ENCODE results near the gene ARHGAP32. TPM values are rescaled to one million over a fixed set of nuclear protein-coding genes. Genes with fewer than 3 reads are reported as not detected.

ARHGAP32 gene
- total RNA-seq, 1 experiment from 2014 or later = 54.0 TPM

DNA sequence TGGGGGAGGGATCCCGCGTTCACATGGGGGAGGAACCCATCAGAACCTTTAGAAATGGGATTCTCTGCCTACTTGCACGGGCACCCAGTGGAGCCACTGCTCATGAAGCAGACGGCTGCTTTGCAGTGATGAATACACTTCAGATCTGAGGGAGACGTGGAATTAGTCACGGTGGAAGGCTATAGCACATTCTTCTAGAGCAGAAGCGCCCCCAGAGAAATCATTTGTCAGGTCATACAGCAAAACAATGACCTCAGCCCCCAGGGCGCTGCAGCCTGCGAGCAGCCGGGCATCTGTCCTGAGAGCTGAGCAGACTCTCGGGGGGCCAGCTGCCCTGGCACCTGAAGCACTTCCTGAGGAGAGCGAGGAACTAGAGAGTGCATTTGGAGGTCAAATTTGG lies 262.1 kb downstream of the ARHGAP32 start:
- TF ChIP-seq, protein P1, sequence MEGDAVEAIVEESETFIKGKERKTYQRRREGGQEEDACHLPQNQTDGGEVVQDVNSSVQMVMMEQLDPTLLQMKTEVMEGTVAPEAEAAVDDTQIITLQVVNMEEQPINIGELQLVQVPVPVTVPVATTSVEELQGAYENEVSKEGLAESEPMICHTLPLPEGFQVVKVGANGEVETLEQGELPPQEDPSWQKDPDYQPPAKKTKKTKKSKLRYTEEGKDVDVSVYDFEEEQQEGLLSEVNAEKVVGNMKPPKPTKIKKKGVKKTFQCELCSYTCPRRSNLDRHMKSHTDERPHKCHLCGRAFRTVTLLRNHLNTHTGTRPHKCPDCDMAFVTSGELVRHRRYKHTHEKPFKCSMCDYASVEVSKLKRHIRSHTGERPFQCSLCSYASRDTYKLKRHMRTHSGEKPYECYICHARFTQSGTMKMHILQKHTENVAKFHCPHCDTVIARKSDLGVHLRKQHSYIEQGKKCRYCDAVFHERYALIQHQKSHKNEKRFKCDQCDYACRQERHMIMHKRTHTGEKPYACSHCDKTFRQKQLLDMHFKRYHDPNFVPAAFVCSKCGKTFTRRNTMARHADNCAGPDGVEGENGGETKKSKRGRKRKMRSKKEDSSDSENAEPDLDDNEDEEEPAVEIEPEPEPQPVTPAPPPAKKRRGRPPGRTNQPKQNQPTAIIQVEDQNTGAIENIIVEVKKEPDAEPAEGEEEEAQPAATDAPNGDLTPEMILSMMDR (IDR thresholded peaks at IDR 0.05; ENCODE audit: insufficient read depth in 1 of 2, low read depth in 1 of 2, low read length in 1 of 2, severe bottlenecking in 1 of 2, unreplicated experiment in 1 of 2) = no peak
- Mint-ChIP-seq H3K4me1 (ENCODE audit: low read depth, unreplicated experiment) (no peaks in the 10 kb centered on the region), H3K9me3 (ENCODE audit: unreplicated experiment) (no peaks in the 10 kb centered on the region), H3K36me3 (ENCODE audit: insufficient read depth, unreplicated experiment) (no peaks in the 10 kb centered on the region), H3K27me3 (ENCODE audit: insufficient read depth, unreplicated experiment) (peaks cover 22% of the 10 kb centered on the region), H3K27ac (ENCODE audit: unreplicated experiment) (no peak overlapping the region), H3K4me3 (ENCODE audit: unreplicated experiment) (no peak overlapping the region)
- Histone ChIP-seq H3K4me3 (ENCODE audit: low read depth, low read length) (no peak overlapping the region), H3K4me1 (no peaks in the 10 kb centered on the region), H3K27me3 (replicated peaks; ENCODE audit: control insufficient read depth, insufficient read depth, low read length) (no peaks in the 10 kb centered on the region; the same call in 1 of the 2 replicates), H3K9me3 (no peaks in the 10 kb centered on the region), H3K36me3 (ENCODE audit: control insufficient read depth, insufficient read depth, low read length) (no peaks in the 10 kb centered on the region)
- no peak for DNase-seq
- ChIA-PET CTCF (interaction anchor here (2.0 kb wide), 1 partner anchor 26 kb away, joined by 8 read pairs; no protein-coding TSS in a partner anchor), POLR2A (no interaction called here)
- no TSS peak for BruUV-seq (replicated peaks)
- intact Hi-C loops (cut with micrococcal nuclease; ENCODE audit: unreplicated experiment) = no loop called here

DNA sequence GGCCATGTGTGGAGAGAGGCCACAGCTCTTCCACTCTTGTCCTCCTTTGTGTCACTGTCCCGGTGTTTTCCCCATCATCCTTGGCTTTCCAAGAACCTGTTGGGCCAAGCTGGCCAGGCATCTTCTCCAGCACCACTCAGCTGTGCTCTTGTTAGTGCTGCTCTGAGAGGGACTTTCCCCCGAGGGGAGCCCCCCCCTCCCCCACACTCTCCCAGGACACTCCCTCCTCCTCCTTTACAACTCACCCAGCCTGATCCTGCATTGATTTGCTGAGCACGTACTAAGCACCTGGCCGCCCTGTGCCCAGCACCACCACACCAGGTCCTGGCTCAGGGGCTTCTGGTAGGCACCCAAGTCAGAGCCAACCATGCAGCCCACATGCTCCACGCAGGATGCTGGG lies 262.7 kb downstream of the ARHGAP32 start:
- no peak overlapping the region for H3K4me3 Mint-ChIP-seq (ENCODE audit: unreplicated experiment)
- no TSS peak for BruUV-seq (replicated peaks)
- CTCF ChIA-PET = interaction anchor here (2.0 kb wide), 1 partner anchor 27 kb away, joined by 8 read pairs; no protein-coding TSS in a partner anchor
- H3K36me3 ChIP-seq (ENCODE audit: control insufficient read depth, insufficient read depth, low read length) = no peaks in the 10 kb centered on the region
- H3K27me3 Mint-ChIP-seq (ENCODE audit: insufficient read depth, unreplicated experiment) = peaks cover 22% of the 10 kb centered on the region
- TF ChIP-seq, protein P1 (IDR thresholded peaks at IDR 0.05; ENCODE audit: insufficient read depth in 1 of 2, low read depth in 1 of 2, low read length in 1 of 2, severe bottlenecking in 1 of 2, unreplicated experiment in 1 of 2) = no peak
- H3K36me3 Mint-ChIP-seq (ENCODE audit: insufficient read depth, unreplicated experiment) = no peaks in the 10 kb centered on the region
- no peak overlapping the region for H3K4me3 ChIP-seq (ENCODE audit: low read depth, low read length)
- H3K9me3 Mint-ChIP-seq (ENCODE audit: unreplicated experiment) = no peaks in the 10 kb centered on the region
- H3K27me3 ChIP-seq (replicated peaks; ENCODE audit: control insufficient read depth, insufficient read depth, low read length) = no peaks in the 10 kb centered on the region; the same call in 1 of the 2 replicates
- H3K9me3 ChIP-seq = no peaks in the 10 kb centered on the region
- intact Hi-C loops (cut with micrococcal nuclease; ENCODE audit: unreplicated experiment) = no loop called here
- no peaks in the 10 kb centered on the region for H3K4me1 Mint-ChIP-seq (ENCODE audit: low read depth, unreplicated experiment)
- POLR2A ChIA-PET = no interaction called here
- H3K27ac Mint-ChIP-seq (ENCODE audit: unreplicated experiment) = no peak overlapping the region
- H3K4me1 ChIP-seq = no peaks in the 10 kb centered on the region
- DNase-seq = no peak

DNA sequence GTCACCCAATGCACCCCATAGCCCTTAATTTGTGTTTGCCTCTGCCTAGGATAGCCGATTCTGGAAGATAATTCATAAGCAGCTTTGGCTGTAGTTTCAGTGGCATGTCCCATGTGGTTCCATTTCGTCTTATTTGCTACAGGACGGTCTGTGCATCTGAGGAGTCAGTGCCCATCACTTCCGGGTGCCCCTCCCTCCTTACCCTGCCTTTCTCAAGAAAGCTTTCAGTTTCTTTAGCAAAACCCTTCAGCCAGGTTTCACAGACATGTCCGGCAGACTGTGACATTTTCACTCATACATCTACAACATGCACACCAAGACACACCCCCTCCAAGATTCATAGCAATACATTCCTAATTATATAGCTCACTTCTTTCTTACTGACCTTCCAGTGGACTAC lies 263.7 kb downstream of the ARHGAP32 start:
- Histone ChIP-seq H3K27me3 (replicated peaks; ENCODE audit: control insufficient read depth, insufficient read depth, low read length) (no peaks in the 10 kb centered on the region; the same call in 1 of the 2 replicates), H3K36me3 (ENCODE audit: control insufficient read depth, insufficient read depth, low read length) (no peaks in the 10 kb centered on the region), H3K4me1 (no peaks in the 10 kb centered on the region), H3K4me3 (ENCODE audit: low read depth, low read length) (no peak overlapping the region), H3K9me3 (no peaks in the 10 kb centered on the region)
- TF ChIP-seq, protein P1 (IDR thresholded peaks at IDR 0.05; ENCODE audit: insufficient read depth in 1 of 2, low read depth in 1 of 2, low read length in 1 of 2, severe bottlenecking in 1 of 2, unreplicated experiment in 1 of 2) = no peak
- Mint-ChIP-seq H3K4me3 (ENCODE audit: unreplicated experiment) (no peak overlapping the region), H3K27ac (ENCODE audit: unreplicated experiment) (no peak overlapping the region), H3K4me1 (ENCODE audit: low read depth, unreplicated experiment) (no peaks in the 10 kb centered on the region), H3K36me3 (ENCODE audit: insufficient read depth, unreplicated experiment) (no peaks in the 10 kb centered on the region), H3K9me3 (ENCODE audit: unreplicated experiment) (no peaks in the 10 kb centered on the region), H3K27me3 (ENCODE audit: insufficient read depth, unreplicated experiment) (peaks cover 23% of the 10 kb centered on the region)
- ChIA-PET POLR2A (no interaction called here), CTCF (interaction anchor here (1.5 to 2.0 kb wide), 2 partner anchors 22 to 28 kb away, joined by 5 to 8 read pairs; no protein-coding TSS in a partner anchor)
- no peak for DNase-seq
- intact Hi-C loops (cut with micrococcal nuclease; ENCODE audit: unreplicated experiment) = no loop called here
- BruUV-seq (replicated peaks) = no TSS peak
